Astrocyte (in vitro differentiated cells and primary cell): Measurements from ENCODE around the gene B4GALT1.

Source experiments
- EZH2 ChIP-seq: IDR thresholded peaks from 2 replicates; pipeline ENCODE4 v1.6.1; 2012; ENCODE audit warnings: mild to moderate bottlenecking, low read length, inconsistent platforms; ENCODE audit not compliant: insufficient read depth
- TF ChIP-seq, protein P1 (sequence below): IDR thresholded peaks from 2 replicates; pipeline ENCODE4 v1.5.1; 2011; ENCODE audit warnings: low read depth, mild to moderate bottlenecking, inconsistent platforms, low read length, moderate library complexity; ENCODE audit not compliant: insufficient read depth

DNA sequence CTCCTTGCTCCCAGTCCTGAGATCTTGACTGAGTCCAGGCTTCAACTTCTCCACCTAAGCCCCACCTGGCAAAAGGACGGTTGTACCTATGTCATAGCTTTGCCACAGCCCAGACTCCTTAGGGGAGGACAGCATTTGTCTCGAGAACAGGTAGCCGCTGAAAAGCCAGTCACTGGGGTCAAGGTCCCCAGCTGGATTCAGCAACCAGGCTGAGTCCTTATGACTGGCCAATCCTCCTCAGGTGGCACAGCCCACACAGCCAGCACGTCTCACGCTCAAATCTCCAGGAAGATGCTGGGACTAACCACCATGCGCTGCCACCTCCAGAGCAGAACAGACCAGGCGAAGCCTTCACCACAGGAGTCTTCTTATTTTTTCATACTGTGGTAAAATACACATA, 62.7 kb downstream of the B4GALT1 start:
- TF ChIP-seq, protein P1, sequence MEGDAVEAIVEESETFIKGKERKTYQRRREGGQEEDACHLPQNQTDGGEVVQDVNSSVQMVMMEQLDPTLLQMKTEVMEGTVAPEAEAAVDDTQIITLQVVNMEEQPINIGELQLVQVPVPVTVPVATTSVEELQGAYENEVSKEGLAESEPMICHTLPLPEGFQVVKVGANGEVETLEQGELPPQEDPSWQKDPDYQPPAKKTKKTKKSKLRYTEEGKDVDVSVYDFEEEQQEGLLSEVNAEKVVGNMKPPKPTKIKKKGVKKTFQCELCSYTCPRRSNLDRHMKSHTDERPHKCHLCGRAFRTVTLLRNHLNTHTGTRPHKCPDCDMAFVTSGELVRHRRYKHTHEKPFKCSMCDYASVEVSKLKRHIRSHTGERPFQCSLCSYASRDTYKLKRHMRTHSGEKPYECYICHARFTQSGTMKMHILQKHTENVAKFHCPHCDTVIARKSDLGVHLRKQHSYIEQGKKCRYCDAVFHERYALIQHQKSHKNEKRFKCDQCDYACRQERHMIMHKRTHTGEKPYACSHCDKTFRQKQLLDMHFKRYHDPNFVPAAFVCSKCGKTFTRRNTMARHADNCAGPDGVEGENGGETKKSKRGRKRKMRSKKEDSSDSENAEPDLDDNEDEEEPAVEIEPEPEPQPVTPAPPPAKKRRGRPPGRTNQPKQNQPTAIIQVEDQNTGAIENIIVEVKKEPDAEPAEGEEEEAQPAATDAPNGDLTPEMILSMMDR, result no peak
- no peak for TF ChIP-seq EZH2
